ENCODE measurements around the gene SCLY. TPM values are rescaled to one million over a fixed set of nuclear protein-coding genes. Genes with fewer than 3 reads are reported as not detected.

Gene SCLY, protein sequence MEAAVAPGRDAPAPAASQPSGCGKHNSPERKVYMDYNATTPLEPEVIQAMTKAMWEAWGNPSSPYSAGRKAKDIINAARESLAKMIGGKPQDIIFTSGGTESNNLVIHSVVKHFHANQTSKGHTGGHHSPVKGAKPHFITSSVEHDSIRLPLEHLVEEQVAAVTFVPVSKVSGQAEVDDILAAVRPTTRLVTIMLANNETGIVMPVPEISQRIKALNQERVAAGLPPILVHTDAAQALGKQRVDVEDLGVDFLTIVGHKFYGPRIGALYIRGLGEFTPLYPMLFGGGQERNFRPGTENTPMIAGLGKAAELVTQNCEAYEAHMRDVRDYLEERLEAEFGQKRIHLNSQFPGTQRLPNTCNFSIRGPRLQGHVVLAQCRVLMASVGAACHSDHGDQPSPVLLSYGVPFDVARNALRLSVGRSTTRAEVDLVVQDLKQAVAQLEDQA
- polyA plus RNA-seq: 1 to 10 TPM; 6.3 to 6.6 TPM

DNA sequence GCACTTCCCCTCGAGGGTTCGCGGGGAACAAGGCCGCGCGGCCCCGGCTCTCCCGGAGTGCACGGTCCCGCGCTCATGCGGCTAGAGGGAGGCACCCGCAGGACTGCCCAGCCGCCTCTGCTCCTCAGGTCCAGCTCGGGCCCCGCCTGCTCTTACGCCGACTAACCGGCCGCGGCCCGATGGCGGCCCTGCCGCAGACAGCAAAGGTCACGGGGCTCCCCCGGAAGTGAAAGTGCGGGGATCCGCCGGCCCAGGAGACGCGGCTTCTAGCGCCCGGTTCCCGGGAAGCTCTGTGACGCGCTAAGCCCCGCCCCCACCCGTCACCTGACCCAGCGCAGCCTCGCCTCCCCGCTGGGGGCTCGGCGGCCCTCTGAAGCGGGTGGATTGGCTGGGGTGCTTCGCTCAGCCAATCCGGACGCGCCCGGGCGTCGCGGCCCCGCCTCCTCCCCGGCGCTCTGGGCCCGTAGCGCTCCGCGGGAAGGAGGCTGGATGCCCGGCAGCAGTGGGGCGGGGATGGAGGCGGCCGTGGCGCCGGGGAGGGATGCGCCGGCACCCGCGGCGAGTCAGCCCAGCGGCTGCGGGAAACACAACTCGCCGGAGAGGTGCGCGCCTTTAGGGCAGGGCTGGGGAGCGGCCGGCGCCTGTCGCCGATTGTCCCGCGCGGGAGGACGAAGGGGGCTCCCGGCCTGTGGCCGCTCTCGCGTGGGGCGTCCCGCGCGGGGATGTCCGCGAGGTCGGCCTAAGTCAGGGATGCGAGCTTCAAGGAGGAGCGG lies at the start of gene SCLY:
Gene SCLY, plus strand, starts transcription at position 460 of the 773 bp plus-strand sequence. Its CDS starts 54 bp downstream, at position 514.
- Histone ChIP-seq H3K4me3 (ENCODE audit: low read depth in 1 of 2, low read length in 2 of 2) (peak within 1 kb of the TSS; percentile 77 to 81), H3K27ac (ENCODE audit: low read depth in 2 of 2, low read length in 1 of 2) (peak within 1 kb of the TSS; percentile 86 to 90), H3K9me3 (ENCODE audit: control insufficient read depth in 2 of 2, insufficient read depth in 1 of 2, low read depth in 1 of 2, low read length in 1 of 2) (no peaks in the 10 kb centered on the region), H3K27me3 (ENCODE audit: control insufficient read depth in 1 of 2, insufficient read depth in 2 of 2, low read length in 2 of 2) (no peaks in the 10 kb centered on the region), H3K4me1 (ENCODE audit: control insufficient read depth in 2 of 2, insufficient read depth in 2 of 2, low read length in 1 of 2) (no peaks in the 10 kb centered on the region), H3K36me3 (ENCODE audit: control insufficient read depth in 2 of 2, insufficient read depth in 2 of 2, low read length in 1 of 2) (no peaks in the 10 kb centered on the region)
- 0 to 1% methylated on average over 97 to 98 of the region's 98 CpGs for WGBS, 2 donors

DNA sequence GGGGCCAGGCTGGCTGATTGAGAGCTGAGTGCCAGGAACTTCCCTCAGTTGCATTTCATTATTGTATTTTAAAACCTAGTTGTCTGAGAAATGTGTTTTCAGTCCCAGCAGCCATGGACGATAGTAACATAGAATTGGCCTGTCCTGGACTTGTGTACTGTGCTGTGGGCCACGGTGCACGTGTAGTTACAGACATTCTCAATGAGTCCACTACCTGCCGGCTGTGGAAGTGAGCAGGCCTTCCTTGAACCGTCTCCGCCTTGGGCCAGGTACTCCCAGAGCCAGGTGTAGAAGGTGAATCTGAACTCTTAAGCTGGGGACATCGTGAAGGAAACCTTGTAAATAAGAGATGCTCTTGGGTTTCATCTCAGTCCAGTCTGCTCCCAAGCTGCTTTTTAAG lies 47.0 kb upstream of the SCLY start:
- H3K27ac ChIP-seq (ENCODE audit: low read depth in 2 of 2, low read length in 1 of 2): no peak overlapping the region
- H3K36me3 ChIP-seq (ENCODE audit: control insufficient read depth in 2 of 2, insufficient read depth in 2 of 2, low read length in 1 of 2): peaks cover 0 to 10% of the 10 kb centered on the region in 2 donors
- no peaks in the 10 kb centered on the region for H3K9me3 ChIP-seq (ENCODE audit: control insufficient read depth in 2 of 2, insufficient read depth in 1 of 2, low read depth in 1 of 2, low read length in 1 of 2)
- H3K4me1 ChIP-seq (ENCODE audit: control insufficient read depth in 2 of 2, insufficient read depth in 2 of 2, low read length in 1 of 2): no peaks in the 10 kb centered on the region
- no peaks in the 10 kb centered on the region for H3K27me3 ChIP-seq (ENCODE audit: control insufficient read depth in 1 of 2, insufficient read depth in 2 of 2, low read length in 2 of 2)
- H3K4me3 ChIP-seq (ENCODE audit: low read depth in 1 of 2, low read length in 2 of 2): no peak overlapping the region
- 93 to 96% methylated on average over 7 of the region's 7 CpGs for WGBS, 2 donors

DNA sequence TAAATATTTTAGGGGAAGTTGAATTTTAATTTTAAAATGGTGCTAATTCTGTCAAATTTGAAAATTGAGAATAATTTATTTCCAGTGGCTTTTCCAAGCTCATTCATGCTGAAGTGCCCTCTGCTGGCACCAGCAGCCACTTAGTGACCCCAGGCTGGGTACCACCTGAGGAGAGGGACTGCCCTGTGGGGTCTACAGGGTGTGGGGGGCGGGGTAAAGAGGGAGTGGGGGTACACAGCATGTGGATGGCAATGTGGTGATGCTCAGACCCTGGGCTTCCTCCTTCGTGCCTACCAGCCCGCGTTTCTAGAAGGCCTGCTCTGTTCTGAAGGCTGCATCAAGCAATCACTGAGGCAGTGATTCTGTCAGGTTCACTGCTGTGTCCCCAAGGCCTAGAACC lies 45.1 kb upstream of the SCLY start:
- Histone ChIP-seq H3K27ac (ENCODE audit: low read depth in 2 of 2, low read length in 1 of 2) (no peak overlapping the region), H3K4me3 (ENCODE audit: low read depth in 1 of 2, low read length in 2 of 2) (no peak overlapping the region), H3K27me3 (ENCODE audit: control insufficient read depth in 1 of 2, insufficient read depth in 2 of 2, low read length in 2 of 2) (no peaks in the 10 kb centered on the region), H3K9me3 (ENCODE audit: control insufficient read depth in 2 of 2, insufficient read depth in 1 of 2, low read depth in 1 of 2, low read length in 1 of 2) (no peaks in the 10 kb centered on the region), H3K36me3 (ENCODE audit: control insufficient read depth in 2 of 2, insufficient read depth in 2 of 2, low read length in 1 of 2) (peaks cover 0 to 8% of the 10 kb centered on the region in 2 donors), H3K4me1 (ENCODE audit: control insufficient read depth in 2 of 2, insufficient read depth in 2 of 2, low read length in 1 of 2) (no peaks in the 10 kb centered on the region)
- 71 to 89% methylated on average over 4 of the region's 4 CpGs for WGBS, 2 donors

DNA sequence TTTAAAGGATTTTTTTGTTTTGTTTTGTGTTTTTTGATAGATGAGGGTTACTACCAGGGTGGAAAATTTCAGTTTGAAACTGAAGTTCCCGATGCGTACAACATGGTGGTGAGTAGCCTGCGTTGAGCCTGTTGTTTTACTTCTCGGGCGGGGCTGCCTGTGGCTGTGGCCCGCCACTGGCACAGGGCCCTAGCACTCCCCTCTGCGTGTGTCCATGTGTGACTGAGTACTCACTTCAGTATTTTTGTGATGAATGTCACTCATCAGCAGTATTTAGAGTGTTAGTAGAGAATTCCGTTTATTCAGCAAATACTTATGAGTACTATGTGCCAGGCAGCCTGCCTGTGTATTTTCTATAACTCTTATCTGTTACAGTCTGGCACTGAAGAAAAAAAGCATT lies 44.3 kb upstream of the SCLY start:
- Histone ChIP-seq H3K36me3 (ENCODE audit: control insufficient read depth in 2 of 2, insufficient read depth in 2 of 2, low read length in 1 of 2) (peaks cover 0 to 8% of the 10 kb centered on the region in 2 donors), H3K9me3 (ENCODE audit: control insufficient read depth in 2 of 2, insufficient read depth in 1 of 2, low read depth in 1 of 2, low read length in 1 of 2) (no peaks in the 10 kb centered on the region), H3K27ac (ENCODE audit: low read depth in 2 of 2, low read length in 1 of 2) (no peak overlapping the region), H3K27me3 (ENCODE audit: control insufficient read depth in 1 of 2, insufficient read depth in 2 of 2, low read length in 2 of 2) (no peaks in the 10 kb centered on the region), H3K4me3 (ENCODE audit: low read depth in 1 of 2, low read length in 2 of 2) (no peak overlapping the region), H3K4me1 (ENCODE audit: control insufficient read depth in 2 of 2, insufficient read depth in 2 of 2, low read length in 1 of 2) (no peaks in the 10 kb centered on the region)
- 83 to 88% methylated on average over 8 of the region's 8 CpGs for WGBS, 2 donors

DNA sequence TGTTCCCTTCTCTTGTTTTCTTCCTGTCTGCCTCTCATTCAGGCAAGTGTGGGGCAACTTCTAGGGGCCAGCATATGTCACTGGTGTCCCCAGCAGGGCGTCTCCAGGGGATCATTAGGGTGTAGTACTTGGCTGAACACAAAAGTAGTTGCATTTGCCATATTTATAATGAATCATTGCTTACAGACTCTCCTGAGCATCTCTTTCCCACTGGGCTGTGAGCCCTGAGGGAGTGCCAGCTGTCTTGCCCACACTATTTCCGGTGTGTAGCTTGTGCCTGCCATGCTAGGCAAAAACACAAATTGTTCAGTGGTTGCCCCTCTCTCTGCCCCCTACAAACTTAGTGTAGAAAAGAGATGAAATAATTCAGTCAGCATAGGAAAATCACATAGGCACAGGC lies 40.8 kb upstream of the SCLY start:
- 49 to 79% methylated on average over 2 of the region's 2 CpGs for whole genome bisulfite sequencing, 2 donors
- H3K27me3 ChIP-seq (ENCODE audit: control insufficient read depth in 1 of 2, insufficient read depth in 2 of 2, low read length in 2 of 2): no peaks in the 10 kb centered on the region
- peak overlapping the region in 1 of 2 donors; percentile 26 for H3K27ac ChIP-seq (ENCODE audit: low read depth in 2 of 2, low read length in 1 of 2)
- H3K4me1 ChIP-seq (ENCODE audit: control insufficient read depth in 2 of 2, insufficient read depth in 2 of 2, low read length in 1 of 2): no peaks in the 10 kb centered on the region
- no peak overlapping the region for H3K4me3 ChIP-seq (ENCODE audit: low read depth in 1 of 2, low read length in 2 of 2)
- H3K36me3 ChIP-seq (ENCODE audit: control insufficient read depth in 2 of 2, insufficient read depth in 2 of 2, low read length in 1 of 2): peaks cover 0 to 3% of the 10 kb centered on the region in 2 donors
- no peaks in the 10 kb centered on the region for H3K9me3 ChIP-seq (ENCODE audit: control insufficient read depth in 2 of 2, insufficient read depth in 1 of 2, low read depth in 1 of 2, low read length in 1 of 2)

DNA sequence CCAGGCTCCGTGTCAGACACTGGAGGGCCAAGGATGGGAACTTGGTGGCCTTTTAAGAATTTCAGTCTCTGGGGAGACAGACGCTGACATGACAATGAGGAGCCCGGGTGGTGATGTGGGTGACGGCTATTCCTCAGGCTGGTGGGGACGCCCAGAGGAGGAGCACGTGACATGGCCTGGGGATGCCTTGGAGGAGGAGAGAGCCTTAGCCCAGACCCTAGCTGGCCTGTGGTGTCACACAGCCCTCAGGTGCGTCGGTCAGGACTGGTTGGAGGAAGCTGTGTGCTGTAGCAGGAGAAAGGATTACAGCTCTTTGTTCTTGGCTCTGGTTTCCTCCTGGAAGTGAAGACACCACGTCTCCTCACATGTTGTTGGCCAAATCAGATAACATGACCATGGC lies 40.0 kb upstream of the SCLY start:
- H3K27me3 ChIP-seq (ENCODE audit: control insufficient read depth in 1 of 2, insufficient read depth in 2 of 2, low read length in 2 of 2): no peaks in the 10 kb centered on the region
- WGBS, 2 donors: 92 to 93% methylated on average over 9 of the region's 9 CpGs
- H3K9me3 ChIP-seq (ENCODE audit: control insufficient read depth in 2 of 2, insufficient read depth in 1 of 2, low read depth in 1 of 2, low read length in 1 of 2): no peaks in the 10 kb centered on the region
- no peaks in the 10 kb centered on the region for H3K4me1 ChIP-seq (ENCODE audit: control insufficient read depth in 2 of 2, insufficient read depth in 2 of 2, low read length in 1 of 2)
- H3K4me3 ChIP-seq (ENCODE audit: low read depth in 1 of 2, low read length in 2 of 2): no peak overlapping the region
- H3K27ac ChIP-seq (ENCODE audit: low read depth in 2 of 2, low read length in 1 of 2): no peak overlapping the region
- H3K36me3 ChIP-seq (ENCODE audit: control insufficient read depth in 2 of 2, insufficient read depth in 2 of 2, low read length in 1 of 2): peaks cover 0 to 3% of the 10 kb centered on the region in 2 donors

DNA sequence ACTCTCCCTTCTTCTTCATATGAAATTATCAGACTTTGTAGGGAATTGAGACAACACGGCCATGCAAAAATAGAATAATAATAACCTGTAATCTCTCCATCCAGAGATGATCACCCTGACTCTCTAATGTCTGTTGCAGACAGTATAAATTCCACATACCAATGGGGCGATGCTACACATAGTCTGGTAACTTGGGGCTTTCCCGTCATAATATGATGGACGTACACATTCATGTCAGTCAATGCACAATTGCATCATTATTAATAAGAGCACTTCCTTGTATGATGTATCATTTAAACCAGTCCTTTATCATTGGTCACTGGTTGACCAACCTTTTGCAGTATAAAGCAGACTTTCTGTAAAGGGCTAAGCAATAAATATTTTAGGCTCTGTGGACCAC lies 39.5 kb upstream of the SCLY start:
- Histone ChIP-seq H3K36me3 (ENCODE audit: control insufficient read depth in 2 of 2, insufficient read depth in 2 of 2, low read length in 1 of 2) (peaks cover 0 to 3% of the 10 kb centered on the region in 2 donors), H3K4me1 (ENCODE audit: control insufficient read depth in 2 of 2, insufficient read depth in 2 of 2, low read length in 1 of 2) (no peaks in the 10 kb centered on the region), H3K9me3 (ENCODE audit: control insufficient read depth in 2 of 2, insufficient read depth in 1 of 2, low read depth in 1 of 2, low read length in 1 of 2) (no peaks in the 10 kb centered on the region), H3K27ac (ENCODE audit: low read depth in 2 of 2, low read length in 1 of 2) (no peak overlapping the region), H3K4me3 (ENCODE audit: low read depth in 1 of 2, low read length in 2 of 2) (no peak overlapping the region), H3K27me3 (ENCODE audit: control insufficient read depth in 1 of 2, insufficient read depth in 2 of 2, low read length in 2 of 2) (no peaks in the 10 kb centered on the region)
- 86 to 87% methylated on average over 4 of the region's 4 CpGs for WGBS, 2 donors

DNA sequence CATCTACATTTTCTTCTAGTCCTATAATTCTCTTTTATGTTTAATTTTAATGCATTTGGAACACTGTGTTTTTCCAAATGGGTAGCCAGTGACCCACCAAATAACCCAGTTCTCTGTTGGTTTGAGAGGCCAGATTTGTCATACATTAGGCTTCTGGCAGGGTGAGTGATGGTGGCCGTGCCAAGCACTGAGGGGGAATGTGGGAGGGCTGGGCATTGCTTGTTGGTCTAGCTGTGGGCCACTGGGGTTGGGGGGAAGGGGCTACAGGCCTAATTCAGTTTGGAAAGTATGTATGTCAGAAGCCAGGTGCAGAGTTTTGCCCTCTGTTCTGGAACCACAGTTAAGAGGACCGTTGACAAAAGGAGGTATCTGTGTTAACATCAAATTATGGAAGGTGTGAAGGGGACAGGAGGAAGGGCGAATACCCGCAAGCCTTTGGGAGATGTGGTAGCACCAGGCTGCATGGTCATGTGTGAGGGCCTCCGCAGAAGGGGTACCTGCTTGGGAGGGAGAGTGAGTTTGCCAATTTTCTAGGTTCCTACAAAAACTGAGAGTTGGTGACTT lies 38.1 kb upstream of the SCLY start:
- no peaks in the 10 kb centered on the region for H3K9me3 ChIP-seq (ENCODE audit: control insufficient read depth in 2 of 2, insufficient read depth in 1 of 2, low read depth in 1 of 2, low read length in 1 of 2)
- H3K4me1 ChIP-seq (ENCODE audit: control insufficient read depth in 2 of 2, insufficient read depth in 2 of 2, low read length in 1 of 2): no peaks in the 10 kb centered on the region
- peaks cover 0 to under 1% of the 10 kb centered on the region in 2 donors for H3K36me3 ChIP-seq (ENCODE audit: control insufficient read depth in 2 of 2, insufficient read depth in 2 of 2, low read length in 1 of 2)
- no peak overlapping the region for H3K27ac ChIP-seq (ENCODE audit: low read depth in 2 of 2, low read length in 1 of 2)
- WGBS, 2 donors: 88 to 91% methylated on average over 5 of the region's 5 CpGs
- H3K4me3 ChIP-seq (ENCODE audit: low read depth in 1 of 2, low read length in 2 of 2): no peak overlapping the region
- H3K27me3 ChIP-seq (ENCODE audit: control insufficient read depth in 1 of 2, insufficient read depth in 2 of 2, low read length in 2 of 2): no peaks in the 10 kb centered on the region

DNA sequence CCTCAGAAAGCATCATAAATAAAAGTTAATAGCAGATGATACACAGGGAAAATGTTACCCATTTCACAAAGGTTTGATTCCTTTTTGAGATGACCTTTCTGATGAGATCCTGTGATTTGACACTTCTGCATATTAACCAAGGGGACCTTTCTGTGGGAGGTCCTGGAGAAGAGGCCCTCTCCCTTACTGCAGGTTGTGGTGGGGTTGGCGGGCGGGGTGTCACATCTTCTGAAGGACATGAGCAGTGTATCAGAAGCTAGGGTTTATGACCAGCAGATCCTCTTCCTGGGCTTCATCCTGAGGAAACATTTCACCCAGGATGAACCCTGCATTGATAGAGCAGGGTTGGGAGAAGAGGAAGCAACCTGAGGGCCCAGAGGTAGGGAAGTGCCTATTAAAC lies 37.2 kb upstream of the SCLY start:
- Histone ChIP-seq H3K9me3 (ENCODE audit: control insufficient read depth in 2 of 2, insufficient read depth in 1 of 2, low read depth in 1 of 2, low read length in 1 of 2) (no peaks in the 10 kb centered on the region), H3K27ac (ENCODE audit: low read depth in 2 of 2, low read length in 1 of 2) (no peak overlapping the region), H3K4me1 (ENCODE audit: control insufficient read depth in 2 of 2, insufficient read depth in 2 of 2, low read length in 1 of 2) (no peaks in the 10 kb centered on the region), H3K4me3 (ENCODE audit: low read depth in 1 of 2, low read length in 2 of 2) (no peak overlapping the region), H3K27me3 (ENCODE audit: control insufficient read depth in 1 of 2, insufficient read depth in 2 of 2, low read length in 2 of 2) (no peaks in the 10 kb centered on the region), H3K36me3 (ENCODE audit: control insufficient read depth in 2 of 2, insufficient read depth in 2 of 2, low read length in 1 of 2) (peaks cover 0 to 2% of the 10 kb centered on the region in 2 donors)
- 99 to 100% methylated on average over 2 of the region's 2 CpGs for WGBS, 2 donors

Data from esophagus (tissue), 2 donors.